NCI-H1105 treated with DMSO at 0.1 percent for 48 hours (cell line): ENCODE data around the gene STK39.

Experiments used
- DNase-seq: peaks from one replicate; lab custom pipeline; 2025; lab: John Stamatoyannopoulos, UW

Gene STK39

DNA sequence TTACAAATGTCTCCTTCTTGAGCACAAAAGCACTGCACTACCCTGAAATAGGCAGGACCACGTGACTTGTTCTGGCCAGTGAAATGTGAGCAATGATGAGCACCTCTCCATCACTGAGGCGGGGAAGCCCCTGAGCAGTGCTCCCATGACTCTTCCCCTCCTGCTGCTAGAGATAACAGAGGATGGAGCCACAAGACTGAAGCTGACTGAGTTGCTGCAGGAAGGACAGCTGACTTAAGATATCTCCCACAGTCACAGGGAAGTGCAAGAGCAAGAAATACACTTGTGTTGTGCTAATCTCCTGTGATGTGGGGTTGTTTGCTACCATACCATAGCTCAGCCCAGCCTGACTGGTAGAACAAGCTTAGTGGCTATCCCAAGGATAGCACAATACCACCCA lies 38.7 kb downstream of the STK39 start:
- no peak for DNase-seq

GRCh38 chr2:168207851-168208250 lies 39.5 kb downstream of the STK39 start:
- DNase-seq: no peak

- DNase-seq: no peak
These were observed 43.4 kb downstream of the STK39 start for GRCh38 chr2:168203762-168204693.

DNA sequence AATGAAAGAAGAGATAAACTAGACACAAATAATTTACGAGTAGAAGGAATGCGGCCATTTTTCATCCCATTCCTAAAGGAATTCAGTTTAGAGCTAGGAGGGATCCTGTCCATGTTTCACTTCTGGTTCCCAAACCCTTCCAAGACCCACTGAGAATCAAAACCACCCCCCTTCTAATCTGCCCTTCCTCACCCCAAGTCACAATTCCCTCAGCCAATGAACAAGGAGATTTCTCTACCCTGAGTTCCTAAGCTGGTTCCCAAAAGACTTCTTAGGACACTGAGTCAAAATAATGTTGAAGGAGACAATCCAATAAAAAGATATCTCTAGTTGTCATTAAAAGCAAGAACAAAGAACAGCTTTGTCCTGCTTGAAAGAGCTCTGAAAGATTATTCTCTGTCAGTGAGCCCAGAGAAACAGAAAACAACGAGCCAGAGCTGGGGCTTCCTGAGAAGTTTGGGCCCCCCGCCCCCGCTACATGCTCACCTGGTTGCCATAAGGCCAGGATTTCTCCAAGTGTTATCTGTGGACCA lies 45.7 kb downstream of the STK39 start:
- DNase-seq: no peak

GRCh38 chr2:168200930-168201583 lies 46.3 kb downstream of the STK39 start:
- DNase-seq: no peak

GRCh38 chr2:168198476-168199207 lies 48.8 kb downstream of the STK39 start:
- no peak for DNase-seq

GRCh38 chr2:168196764-168197180 lies 50.6 kb downstream of the STK39 start:
- no peak for DNase-seq

- no peak for DNase-seq
These were observed 52.4 kb downstream of the STK39 start for GRCh38 chr2:168194784-168195522.

DNA sequence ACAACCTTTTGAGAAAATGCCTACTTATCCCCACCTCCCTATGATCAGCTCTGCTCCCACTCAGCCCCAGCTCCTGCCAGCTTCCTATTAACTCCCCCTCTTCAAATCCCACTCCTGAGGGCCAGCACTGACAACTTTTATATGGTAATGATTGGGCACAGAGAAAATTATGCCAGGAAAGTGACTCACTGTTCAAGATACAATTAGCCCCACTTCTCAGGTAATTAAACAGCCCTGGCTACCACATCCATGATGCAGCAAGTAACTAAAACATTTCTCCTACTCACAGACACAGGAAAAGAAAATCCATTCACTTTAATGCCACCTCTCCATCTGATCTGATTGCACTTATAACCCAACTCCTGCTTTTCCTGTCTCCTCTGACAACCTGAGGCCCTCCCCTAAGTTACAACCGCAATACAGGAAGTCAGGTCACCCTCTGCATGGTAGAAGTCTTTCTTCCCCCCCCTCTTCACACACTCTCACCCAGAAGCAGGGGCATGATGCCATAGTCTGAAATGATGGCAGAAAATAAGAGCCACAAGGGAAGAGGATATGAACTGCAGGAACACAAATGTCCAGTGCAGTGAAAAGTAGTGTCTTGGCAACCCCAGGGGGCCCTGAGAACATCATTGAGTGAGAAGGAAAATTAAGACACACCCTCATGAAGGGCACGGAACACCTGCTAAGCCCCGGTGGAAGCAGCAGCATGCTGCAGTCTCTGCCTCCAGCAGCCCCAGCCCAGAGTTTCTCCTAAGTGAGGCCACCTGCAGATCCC lies 54.4 kb downstream of the STK39 start:
- DNase-seq: peak; percentile 84

GRCh38 chr2:168191955-168192785 lies 55.2 kb downstream of the STK39 start:
- DNase-seq: no peak

DNA sequence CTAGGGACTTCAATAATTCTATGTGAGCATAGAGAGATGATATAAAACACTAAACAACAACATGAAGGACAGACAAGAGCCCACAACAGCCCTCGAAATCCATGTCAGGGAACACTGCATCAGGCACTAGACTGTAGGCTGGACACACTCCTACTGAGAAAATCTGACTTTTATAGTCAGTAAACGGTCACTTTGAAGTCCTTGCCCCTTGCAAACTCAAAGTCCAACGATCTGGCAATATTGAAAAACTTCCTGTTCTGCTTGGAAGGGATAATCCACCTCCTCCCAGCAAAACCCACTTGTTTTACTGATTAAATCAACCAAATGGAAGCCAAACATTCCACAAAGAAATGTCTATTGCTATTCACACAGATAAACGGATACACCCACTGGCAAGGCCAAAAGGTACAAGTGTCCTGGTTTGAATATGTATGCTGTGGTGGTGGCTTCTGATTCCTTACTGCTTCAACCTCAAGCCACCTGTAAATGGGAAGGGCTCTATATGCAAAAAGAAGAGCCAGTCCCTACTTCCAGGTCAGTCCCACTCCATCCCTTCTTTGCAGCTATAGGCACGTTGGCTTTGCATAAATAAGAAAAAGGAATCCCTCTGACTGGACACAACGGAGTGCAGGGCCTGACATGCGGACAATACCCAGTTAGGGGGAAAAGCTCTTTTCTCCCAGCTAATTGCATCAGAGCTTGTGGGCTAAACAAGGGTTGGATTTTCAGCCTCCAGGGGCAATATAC lies 56.6 kb downstream of the STK39 start:
- DNase-seq: no peak

DNA sequence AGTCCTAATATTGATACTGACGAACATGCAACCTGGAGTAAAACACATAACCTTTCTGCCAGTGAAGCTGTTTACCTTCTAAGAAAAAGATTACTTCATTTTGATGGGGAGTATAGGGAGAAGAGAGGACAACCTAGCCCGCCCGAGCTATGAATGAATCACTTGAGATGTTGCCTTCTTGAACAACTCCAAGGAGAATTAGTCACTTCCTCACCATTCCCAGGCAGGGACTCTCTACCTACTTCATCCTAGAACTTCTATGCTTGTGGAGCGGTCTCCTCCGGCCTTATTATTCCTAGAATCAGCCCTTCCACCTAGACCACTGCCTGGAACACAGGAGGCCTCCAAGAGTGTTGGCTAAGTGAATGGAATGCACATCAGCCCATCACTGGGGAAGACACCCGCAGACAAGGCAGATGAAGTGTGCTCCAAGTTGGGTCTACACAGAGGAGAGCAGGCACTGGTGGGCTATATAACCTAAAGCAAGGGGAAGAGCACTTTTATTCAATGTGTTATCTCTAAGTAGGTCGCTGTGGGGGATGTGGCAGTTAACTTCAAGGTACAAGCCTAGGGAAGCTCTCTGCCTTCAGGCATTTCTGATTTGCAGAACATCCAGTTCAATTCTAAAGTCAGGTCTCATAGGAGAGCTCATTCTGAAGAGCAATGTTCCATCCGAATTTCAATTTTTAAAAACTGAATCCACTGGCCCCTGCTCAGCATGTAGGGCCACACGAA lies 57.4 kb downstream of the STK39 start:
- no peak for DNase-seq

DNA sequence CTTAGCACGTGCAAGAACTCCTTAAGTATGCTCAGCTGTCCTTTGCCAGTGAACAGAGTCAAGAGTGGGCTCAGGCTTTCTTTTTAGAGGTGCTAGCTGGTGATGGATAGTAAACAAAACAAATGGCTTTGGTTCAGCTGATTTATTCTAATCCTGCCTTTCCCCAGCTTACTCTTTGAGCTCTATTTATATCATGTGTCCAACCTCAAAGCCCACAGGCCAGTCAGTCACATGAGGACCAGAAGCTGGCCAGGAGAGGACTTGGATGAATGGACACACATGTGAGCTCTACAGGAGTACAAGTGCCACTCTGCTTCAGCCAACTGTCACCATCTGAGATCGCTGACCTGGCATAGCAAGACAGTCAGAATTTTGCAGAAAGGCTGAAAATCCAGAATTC lies 59.4 kb downstream of the STK39 start:
- DNase-seq: no peak

- DNase-seq: no peak
These were observed 60.9 kb downstream of the STK39 start for GRCh38 chr2:168186452-168186851.

GRCh38 chr2:168185583-168186274 lies 61.7 kb downstream of the STK39 start:
- DNase-seq: no peak

DNA sequence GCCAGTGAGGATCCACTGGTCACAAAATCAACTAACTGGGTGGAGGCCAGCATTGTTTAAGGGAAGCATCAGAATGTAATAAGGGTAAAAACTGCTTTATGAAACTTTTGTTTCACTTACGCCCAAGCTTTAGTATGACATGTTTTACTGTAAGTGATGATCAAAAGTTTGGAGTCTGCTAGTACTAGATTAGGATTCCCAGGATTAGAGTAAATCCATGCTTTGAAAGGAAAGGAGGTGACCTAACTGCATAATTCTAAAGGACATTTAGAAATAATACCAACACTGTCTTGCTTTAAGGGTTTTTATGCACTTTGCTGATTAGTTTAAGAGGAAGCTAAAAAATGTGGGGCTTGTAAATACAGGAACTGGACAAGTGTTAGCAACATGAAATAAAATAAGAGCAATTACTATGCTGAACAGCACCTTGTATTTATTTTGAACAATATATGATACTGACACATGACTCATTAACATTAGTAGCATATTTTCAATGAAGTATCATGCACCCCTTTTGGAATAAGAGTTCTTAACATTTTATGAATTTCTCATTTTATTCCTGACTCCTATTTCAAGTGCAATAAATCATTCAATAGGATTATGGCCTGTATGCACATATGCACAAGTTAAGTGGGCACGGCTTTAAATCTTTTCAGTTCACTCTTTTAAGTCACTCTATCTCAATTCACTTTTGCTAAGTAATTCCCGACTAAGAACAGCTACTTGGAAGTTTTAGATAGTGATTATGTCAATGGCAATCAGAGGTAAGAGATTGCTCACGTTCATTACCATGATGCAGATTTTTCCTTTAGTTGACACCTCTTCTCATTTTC lies 62.5 kb downstream of the STK39 start:
- DNase-seq: no peak
